BJ (cell line): ENCODE data around the gene TNIK. TPM values are rescaled to one million over a fixed set of nuclear protein-coding genes. Genes with fewer than 3 reads are reported as not detected.

Experiments
- CTCF ChIA-PET: fragments of 350-600 bp; formaldehyde crosslinking; extraction: SDS; loops from one replicate; lab custom pipeline; 2021; ENCODE audit warnings: antibody characterized with exemption, inconsistent platforms; lab: Yijun Ruan, JAX
- POLR2A ChIA-PET: fragments of 300-600 bp; sonication (Branson Sonifier 250); formaldehyde crosslinking; extraction: SDS; loops from one replicate; lab custom pipeline; 2021; ENCODE audit warnings: antibody characterized with exemption; lab: Charles Lee
- DNase-seq: peaks from one replicate; pipeline ENCODE4 v3.0.0-alpha.2; 2011; ENCODE audit warnings: low read depth
- H3K27me3 ChIP-seq: 2 replicates; pipeline ENCODE4 v1.6.0; 2011; ENCODE audit warnings: low read length; ENCODE audit not compliant: control insufficient read depth, insufficient read depth
- H3K36me3 ChIP-seq: 2 replicates; pipeline ENCODE4 v1.5.1; 2011; ENCODE audit warnings: low read length; ENCODE audit not compliant: control insufficient read depth, insufficient read depth
- H3K4me3 ChIP-seq: 2 replicates; pipeline ENCODE4 v1.5.1; 2011; ENCODE audit warnings: low read depth, mild to moderate bottlenecking, control low read depth, low read length
- CTCF ChIP-seq: IDR thresholded peaks from 2 replicates; pipeline ENCODE4 v1.5.1; 2011; ENCODE audit warnings: low read depth, mild to moderate bottlenecking, control low read depth, inconsistent platforms, low read length, moderate library complexity; ENCODE audit not compliant: insufficient read depth
- polyA plus RNA-seq: library from polyadenylated mRNA; depleted of rRNA; stranded (reverse); fragments of >200 nt; gene quantifications from 2 replicates; pipeline ENCODE4 v1.2.3, GENCODE V29; 2011

TNIK gene
- polyA plus RNA-seq, 1 experiment = 2.1 TPM

- POLR2A ChIA-PET = no interaction called here
- CTCF ChIA-PET = no interaction called here
Observed at GRCh38 chr3:171357721-171358120, 102.5 kb downstream of the TNIK start.

GRCh38 chr3:171356251-171356650 lies 104.0 kb downstream of the TNIK start:
- Histone ChIP-seq H3K4me3 (no peak overlapping the region), H3K36me3 (no peaks in the 10 kb centered on the region), H3K27me3 (no peaks in the 10 kb centered on the region)
- ChIA-PET POLR2A (no interaction called here), CTCF (no interaction called here)
- no peak for TF ChIP-seq CTCF
- DNase-seq = no peak

More at GRCh38 chr3:171357721-171358120, 102.5 kb downstream of the TNIK start:
- Histone ChIP-seq H3K4me3 (no peak overlapping the region), H3K36me3 (no peaks in the 10 kb centered on the region), H3K27me3 (no peaks in the 10 kb centered on the region)
- no peak for TF ChIP-seq CTCF
- no peak for DNase-seq

GRCh38 chr3:171354706-171355582 lies 105.3 kb downstream of the TNIK start:
- ChIA-PET POLR2A (interaction anchor here (0.6 kb wide), 1 partner anchor 664 kb away, joined by 3 read pairs; no protein-coding TSS in a partner anchor), CTCF (no interaction called here)
- TF ChIP-seq CTCF = no peak
- no peaks in the 10 kb centered on the region for H3K36me3 ChIP-seq
- no peaks in the 10 kb centered on the region for H3K27me3 ChIP-seq
- no peak for DNase-seq
- H3K4me3 ChIP-seq = no peak overlapping the region

- ChIA-PET CTCF (interaction anchor here (0.7 kb wide), 1 partner anchor 14 kb away, joined by 3 read pairs; no protein-coding TSS in a partner anchor), POLR2A (interaction anchor here (0.6 kb wide), 1 partner anchor 665 kb away, joined by 3 read pairs; no protein-coding TSS in a partner anchor)
- DNase-seq = no peak
Observed at GRCh38 chr3:171354049-171354705, 106.0 kb downstream of the TNIK start.

More at GRCh38 chr3:171354049-171354705, 106.0 kb downstream of the TNIK start:
- TF ChIP-seq CTCF = no peak
- no peaks in the 10 kb centered on the region for H3K36me3 ChIP-seq
- no peak overlapping the region for H3K4me3 ChIP-seq
- H3K27me3 ChIP-seq = no peaks in the 10 kb centered on the region
